SK-N-MC (cell line): ENCODE results near the gene POGZ.
"Not testable (repeated sequence)": the region's sequence is repeated elsewhere in the genome, so short reads cannot be mapped to it uniquely, and the experiment has no call there.

Source experiments
- EZH2 ChIP-seq: fragments of 200-600 bp; sonication (generic); IDR thresholded peaks from one replicate; pipeline ENCODE4 v1.6.1; 2017; ENCODE audit warnings: antibody characterized with exemption
- POLR2AphosphoS5 ChIP-seq: IDR thresholded peaks from 2 replicates; pipeline ENCODE4 v1.6.1; 2012; ENCODE audit warnings: mild to moderate bottlenecking, low read depth, low read length, borderline replicate concordance

- TF ChIP-seq EZH2, POLR2AphosphoS5: not testable (repeated sequence)
These were observed 63.0 kb downstream of the POGZ start for GRCh38 chr1:151396265-151396664.
